MCF 10A (cell line): ENCODE measurements around the gene GNG13. TPM values are rescaled to one million over a fixed set of nuclear protein-coding genes. Genes with fewer than 3 reads are reported as not detected.

Experiments
- BruUV-seq: library from RNA; stranded (reverse); fragments of 400-500 nt; replicated peaks from 2 replicates; lab custom pipeline; 2021; lab: Mats Ljungman, UMichigan
- CTCF ChIA-PET: fragments of 300-600 bp; sonication (Branson Sonifier 250); formaldehyde crosslinking; extraction: SDS; loops from one replicate; lab custom pipeline; 2021; ENCODE audit warnings: antibody characterized with exemption, inconsistent platforms; lab: Yijun Ruan, JAX
- POLR2A ChIA-PET: fragments of 300-600, 350-650 bp; sonication (Branson Sonifier 250); formaldehyde crosslinking; extraction: SDS; loops from one replicate; lab custom pipeline; 2020; ENCODE audit warnings: antibody characterized with exemption, inconsistent platforms; lab: Yijun Ruan, JAX
- DNase-seq: peaks from one replicate; pipeline ENCODE4 v3.0.0-alpha.2; 2018; ENCODE audit not compliant: unreplicated experiment
- H3K27ac Mint-ChIP-seq: one replicate; pipeline ENCODE4 v1.8.0; 2022; ENCODE audit warnings: mild to moderate bottlenecking, low read depth, mixed read lengths; ENCODE audit not compliant: unreplicated experiment
- H3K27me3 Mint-ChIP-seq: one replicate; pipeline ENCODE4 v1.8.0; 2022; ENCODE audit warnings: mixed read lengths; ENCODE audit not compliant: insufficient read depth, unreplicated experiment
- H3K36me3 Mint-ChIP-seq: one replicate; pipeline ENCODE4 v1.8.0; 2022; ENCODE audit warnings: mild to moderate bottlenecking, moderate library complexity, mixed read lengths; ENCODE audit not compliant: insufficient read depth, unreplicated experiment
- H3K4me1 Mint-ChIP-seq: one replicate; pipeline ENCODE4 v1.8.0; 2022; ENCODE audit warnings: mixed read lengths; ENCODE audit not compliant: insufficient read depth, unreplicated experiment
- H3K4me3 Mint-ChIP-seq: one replicate; pipeline ENCODE4 v1.8.0; 2022; ENCODE audit warnings: mild to moderate bottlenecking, moderate library complexity, mixed read lengths; ENCODE audit not compliant: unreplicated experiment
- H3K9me3 Mint-ChIP-seq: one replicate; pipeline ENCODE4 v1.8.0; 2022; ENCODE audit warnings: mixed read lengths; ENCODE audit not compliant: unreplicated experiment
- intact Hi-C: fragments of 100-400 bp; cut with micrococcal nuclease; formaldehyde crosslinking; loops from 2 replicates; pipeline ENCODE4 v1.14.1; 2022
- total RNA-seq: library from RNA; stranded (reverse); gene quantifications from 2 replicates; pipeline ENCODE4 v1.2.3, GENCODE V29; 2022
- TF ChIP-seq, protein P1 (sequence below): fragments of 200-600 bp; IDR thresholded peaks from one replicate; pipeline ENCODE4 v1.8.0; 2022; ENCODE audit warnings: antibody characterized with exemption, mild to moderate bottlenecking; ENCODE audit not compliant: unreplicated experiment

The GNG13 gene
- total RNA-seq, 1 experiment from 2014 or later, result not detected

GRCh38 chr16:830871-831570 lies 30.5 kb upstream of the GNG13 start:
- intact Hi-C loops, result no loop called here
- CTCF ChIA-PET, result no interaction called here
- H3K9me3 Mint-ChIP-seq, result no peaks in the 10 kb centered on the region

DNA sequence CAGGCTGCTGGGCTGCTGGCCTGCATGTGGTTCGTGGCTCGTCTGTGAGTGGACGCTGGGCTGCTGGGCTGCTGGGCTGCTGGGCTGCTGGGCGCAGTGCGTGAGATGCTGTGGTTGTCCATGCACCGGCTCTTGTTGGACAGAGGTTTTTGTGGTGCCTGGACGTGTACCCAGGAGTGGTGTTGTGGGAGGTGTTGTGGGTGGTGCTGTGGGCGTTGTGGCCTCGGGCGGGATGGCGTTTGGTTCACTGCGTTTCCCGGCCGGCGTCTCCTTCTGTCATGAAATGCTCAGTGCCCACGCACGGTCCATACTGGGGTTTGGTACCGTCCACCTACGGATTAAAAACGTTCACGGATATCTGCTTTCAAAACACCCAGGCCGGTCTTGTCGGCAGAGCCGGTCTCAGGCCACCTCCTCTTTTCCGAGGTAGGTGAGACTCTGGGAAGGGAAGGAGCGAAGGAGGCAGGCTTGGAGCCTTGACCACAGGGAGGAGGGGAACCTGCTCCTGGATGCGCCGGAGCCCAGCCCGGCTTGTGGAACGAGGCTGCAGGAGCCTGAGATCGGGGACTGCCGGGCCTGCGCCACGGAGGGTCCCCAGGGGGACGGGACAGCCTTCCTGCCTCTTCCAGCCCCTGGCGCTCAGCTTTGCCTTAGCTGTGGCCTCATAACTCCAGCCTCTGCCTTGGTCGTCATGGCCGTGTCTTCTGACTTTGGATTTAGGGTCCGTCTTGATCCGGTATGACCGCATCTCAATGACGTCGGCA lies 29.8 kb upstream of the GNG13 start:
- intact Hi-C loops, result no loop called here
- POLR2A ChIA-PET, result no interaction called here
- Mint-ChIP-seq H3K9me3 (no peaks in the 10 kb centered on the region), H3K4me1 (no peaks in the 10 kb centered on the region), H3K27ac (no peak overlapping the region), H3K4me3 (no peak overlapping the region), H3K36me3 (no peaks in the 10 kb centered on the region), H3K27me3 (peaks cover 10% of the 10 kb centered on the region)
- CTCF ChIA-PET, result no interaction called here
- no peak for DNase-seq
- TF ChIP-seq, protein P1, sequence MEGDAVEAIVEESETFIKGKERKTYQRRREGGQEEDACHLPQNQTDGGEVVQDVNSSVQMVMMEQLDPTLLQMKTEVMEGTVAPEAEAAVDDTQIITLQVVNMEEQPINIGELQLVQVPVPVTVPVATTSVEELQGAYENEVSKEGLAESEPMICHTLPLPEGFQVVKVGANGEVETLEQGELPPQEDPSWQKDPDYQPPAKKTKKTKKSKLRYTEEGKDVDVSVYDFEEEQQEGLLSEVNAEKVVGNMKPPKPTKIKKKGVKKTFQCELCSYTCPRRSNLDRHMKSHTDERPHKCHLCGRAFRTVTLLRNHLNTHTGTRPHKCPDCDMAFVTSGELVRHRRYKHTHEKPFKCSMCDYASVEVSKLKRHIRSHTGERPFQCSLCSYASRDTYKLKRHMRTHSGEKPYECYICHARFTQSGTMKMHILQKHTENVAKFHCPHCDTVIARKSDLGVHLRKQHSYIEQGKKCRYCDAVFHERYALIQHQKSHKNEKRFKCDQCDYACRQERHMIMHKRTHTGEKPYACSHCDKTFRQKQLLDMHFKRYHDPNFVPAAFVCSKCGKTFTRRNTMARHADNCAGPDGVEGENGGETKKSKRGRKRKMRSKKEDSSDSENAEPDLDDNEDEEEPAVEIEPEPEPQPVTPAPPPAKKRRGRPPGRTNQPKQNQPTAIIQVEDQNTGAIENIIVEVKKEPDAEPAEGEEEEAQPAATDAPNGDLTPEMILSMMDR, result no peak
- no TSS peak for BruUV-seq

More at GRCh38 chr16:830871-831570, 30.5 kb upstream of the GNG13 start:
- H3K4me3 Mint-ChIP-seq, result no peak overlapping the region
- H3K4me1 Mint-ChIP-seq, result no peaks in the 10 kb centered on the region
- no peak overlapping the region for H3K27ac Mint-ChIP-seq
- peaks cover 10% of the 10 kb centered on the region for H3K27me3 Mint-ChIP-seq
- TF ChIP-seq, protein P1, result no peak
- no TSS peak for BruUV-seq
- no peak for DNase-seq
- no peaks in the 10 kb centered on the region for H3K36me3 Mint-ChIP-seq
- POLR2A ChIA-PET, result no interaction called here

- intact Hi-C loops, result no loop called here
- Mint-ChIP-seq H3K9me3 (no peaks in the 10 kb centered on the region), H3K27me3 (peaks cover 10% of the 10 kb centered on the region), H3K4me3 (no peak overlapping the region), H3K27ac (no peak overlapping the region), H3K4me1 (no peaks in the 10 kb centered on the region), H3K36me3 (no peaks in the 10 kb centered on the region)
- DNase-seq, result no peak
- ChIA-PET CTCF (no interaction called here), POLR2A (no interaction called here)
- BruUV-seq, result no TSS peak
- TF ChIP-seq, protein P1, result no peak
These were observed 28.4 kb upstream of the GNG13 start for GRCh38 chr16:828891-829290.

DNA sequence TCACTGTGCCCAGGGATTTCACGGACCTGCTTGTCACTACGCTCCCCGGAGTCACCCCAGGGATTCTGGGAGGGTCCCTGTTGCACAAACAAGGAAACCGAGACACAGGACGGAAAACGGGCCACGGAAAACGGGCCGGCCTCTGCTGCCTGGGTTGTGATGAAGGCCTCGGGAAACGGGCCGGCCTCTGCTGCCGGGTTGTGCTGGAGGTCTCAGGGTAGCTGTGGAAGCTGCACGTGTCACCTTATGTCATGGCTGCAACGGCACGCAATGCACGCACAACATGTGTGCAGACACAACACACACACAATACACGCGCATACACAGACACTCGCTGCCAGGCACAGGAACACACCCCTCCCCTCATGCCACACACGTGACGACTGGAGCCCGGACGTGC lies 27.0 kb upstream of the GNG13 start:
- Mint-ChIP-seq H3K27ac (no peak overlapping the region), H3K27me3 (peaks cover 10% of the 10 kb centered on the region), H3K9me3 (no peaks in the 10 kb centered on the region), H3K36me3 (no peaks in the 10 kb centered on the region), H3K4me3 (no peak overlapping the region), H3K4me1 (no peaks in the 10 kb centered on the region)
- TF ChIP-seq, protein P1, result no peak
- intact Hi-C loops, result no loop called here
- POLR2A ChIA-PET, result no interaction called here
- BruUV-seq, result no TSS peak
- no peak for DNase-seq
- CTCF ChIA-PET, result no interaction called here
